NCI-H2107 treated with DMSO at 0.1 percent for 48 hours (cell line): ENCODE data around the gene GBP3.
"Not testable (repeated sequence)": the region's sequence is repeated elsewhere in the genome, so short reads cannot be mapped to it uniquely, and the experiment has no call there.

Experiments used
- DNase-seq: peaks from one replicate; lab custom pipeline; 2025; ENCODE audit not compliant: unreplicated experiment; lab: John Stamatoyannopoulos, UW

The GBP3 gene

GRCh38 chr1:88980870-88981269, 41.8 kb downstream of the GBP3 start:
- DNase-seq: no peak

GRCh38 chr1:88979749-88980116, 42.9 kb downstream of the GBP3 start:
- no peak for DNase-seq

- no peak for DNase-seq
Observed at GRCh38 chr1:88979054-88979748, 43.5 kb downstream of the GBP3 start.

GRCh38 chr1:88976235-88976634, 46.4 kb downstream of the GBP3 start:
- DNase-seq: no peak

- DNase-seq: not testable (repeated sequence)
Observed at GRCh38 chr1:88974616-88975172, 48.0 kb downstream of the GBP3 start.

- DNase-seq: peak; percentile 34
Observed at GRCh38 chr1:88973520-88974137, 49.0 kb downstream of the GBP3 start.

- no peak for DNase-seq
Observed at GRCh38 chr1:88961647-88962275, 60.9 kb downstream of the GBP3 start.

- no peak for DNase-seq
Observed at GRCh38 chr1:88961081-88961480, 61.6 kb downstream of the GBP3 start.
